ENCODE data around the gene PDE4B. TPM values are rescaled to one million over a fixed set of nuclear protein-coding genes. Genes with fewer than 3 reads are reported as not detected.

Gene PDE4B
- polyA plus RNA-seq, 1 donor (not counting 4 experiments of a cell fraction or from before 2014, with no cell fraction given): 0.29 TPM

DNA sequence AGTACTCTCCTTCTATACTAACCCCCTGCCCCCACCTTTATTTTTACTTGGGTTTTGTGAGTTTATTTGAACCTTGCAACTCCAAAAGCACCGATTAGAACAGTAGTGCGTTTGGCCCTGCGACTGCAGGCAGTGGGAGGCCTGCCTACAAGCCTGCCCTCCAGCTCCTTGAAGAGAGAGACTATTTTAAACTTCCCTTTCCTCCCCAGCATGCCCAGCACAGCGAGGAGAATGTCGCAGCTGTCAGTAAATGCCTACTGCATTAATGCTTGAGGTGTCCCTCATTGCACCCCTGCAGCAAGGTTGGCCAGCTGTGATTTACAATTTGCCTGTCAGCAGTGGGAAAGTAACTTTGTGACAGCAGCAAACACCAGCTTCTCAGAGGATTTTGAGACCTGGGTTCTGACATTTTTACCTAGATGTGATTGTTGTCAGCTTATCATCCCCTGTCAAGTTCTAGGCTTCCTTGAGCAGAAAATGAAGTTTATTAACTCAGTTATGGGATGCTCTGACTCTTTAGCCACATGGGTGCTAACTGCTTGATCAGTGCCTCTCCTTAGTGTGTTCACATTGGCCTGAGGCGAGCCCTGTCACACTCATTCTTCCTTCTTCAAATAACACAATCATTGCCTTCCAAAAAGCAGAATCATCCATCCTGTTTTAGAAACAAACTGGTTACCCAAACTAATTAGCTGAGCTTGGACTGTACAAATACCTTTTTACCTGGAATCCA is 170.6 kb downstream of the PDE4B start:
- Histone ChIP-seq H2AFZ (ENCODE audit: control insufficient read depth, low read length) (no peak overlapping the region), H3K79me2 (ENCODE audit: control insufficient read depth, insufficient read depth, low read length) (no peaks in the 10 kb centered on the region), H3K27me3 (ENCODE audit: control insufficient read depth, extremely low read depth, insufficient read depth, low read length) (no peaks in the 10 kb centered on the region), H3K9me1 (ENCODE audit: control insufficient read depth, extremely low read depth, insufficient read depth, low read length) (no peaks in the 10 kb centered on the region), H3K27ac (ENCODE audit: control insufficient read depth, insufficient read depth, low read length) (no peak overlapping the region), H3K9me3 (ENCODE audit: control insufficient read depth, low read depth, low read length) (no peaks in the 10 kb centered on the region), H3K36me3 (ENCODE audit: control insufficient read depth in 2 of 2, extremely low read depth in 1 of 2, insufficient read depth in 2 of 2, low read length in 2 of 2) (no peaks in the 10 kb centered on the region), H4K20me1 (ENCODE audit: control insufficient read depth, extremely low read depth, insufficient read depth, low read length) (no peaks in the 10 kb centered on the region), H3K4me3 (ENCODE audit: control insufficient read depth in 2 of 3, extremely low read depth in 1 of 3, insufficient read depth in 2 of 3, low read depth in 1 of 3, low read length in 3 of 3) (no peak overlapping the region), H3K4me1 (ENCODE audit: control insufficient read depth, extremely low read depth, insufficient read depth, low read length) (no peaks in the 10 kb centered on the region), H3K4me2 (ENCODE audit: control insufficient read depth, extremely low read depth, insufficient read depth, low read depth, low read length) (no peak overlapping the region), H3K9ac (ENCODE audit: control insufficient read depth, extremely low read depth, insufficient read depth, low read length) (no peak overlapping the region)
- dilution Hi-C loops (cut with MboI; ENCODE audit: extremely low pct_ligation_motif_present, low sequenced_read_pairs): no loop called here
- FAIRE-seq: peak; percentile 46
- DNase-seq (ENCODE audit: low read depth, low spot score): no peak
- TF ChIP-seq, protein P1, sequence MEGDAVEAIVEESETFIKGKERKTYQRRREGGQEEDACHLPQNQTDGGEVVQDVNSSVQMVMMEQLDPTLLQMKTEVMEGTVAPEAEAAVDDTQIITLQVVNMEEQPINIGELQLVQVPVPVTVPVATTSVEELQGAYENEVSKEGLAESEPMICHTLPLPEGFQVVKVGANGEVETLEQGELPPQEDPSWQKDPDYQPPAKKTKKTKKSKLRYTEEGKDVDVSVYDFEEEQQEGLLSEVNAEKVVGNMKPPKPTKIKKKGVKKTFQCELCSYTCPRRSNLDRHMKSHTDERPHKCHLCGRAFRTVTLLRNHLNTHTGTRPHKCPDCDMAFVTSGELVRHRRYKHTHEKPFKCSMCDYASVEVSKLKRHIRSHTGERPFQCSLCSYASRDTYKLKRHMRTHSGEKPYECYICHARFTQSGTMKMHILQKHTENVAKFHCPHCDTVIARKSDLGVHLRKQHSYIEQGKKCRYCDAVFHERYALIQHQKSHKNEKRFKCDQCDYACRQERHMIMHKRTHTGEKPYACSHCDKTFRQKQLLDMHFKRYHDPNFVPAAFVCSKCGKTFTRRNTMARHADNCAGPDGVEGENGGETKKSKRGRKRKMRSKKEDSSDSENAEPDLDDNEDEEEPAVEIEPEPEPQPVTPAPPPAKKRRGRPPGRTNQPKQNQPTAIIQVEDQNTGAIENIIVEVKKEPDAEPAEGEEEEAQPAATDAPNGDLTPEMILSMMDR (optimal IDR thresholded peaks at IDR 0.05 in 1 of 3, IDR thresholded peaks at IDR 0.05 in 1 of 3, conservative IDR thresholded peaks at IDR 0.05 in 1 of 3; ENCODE audit: extremely low read depth in 1 of 3, insufficient read depth in 2 of 3, low read length in 3 of 3): no peak
- no peak for TF ChIP-seq EZH2 (IDR thresholded peaks at IDR 0.05; ENCODE audit: low read length)

DNA sequence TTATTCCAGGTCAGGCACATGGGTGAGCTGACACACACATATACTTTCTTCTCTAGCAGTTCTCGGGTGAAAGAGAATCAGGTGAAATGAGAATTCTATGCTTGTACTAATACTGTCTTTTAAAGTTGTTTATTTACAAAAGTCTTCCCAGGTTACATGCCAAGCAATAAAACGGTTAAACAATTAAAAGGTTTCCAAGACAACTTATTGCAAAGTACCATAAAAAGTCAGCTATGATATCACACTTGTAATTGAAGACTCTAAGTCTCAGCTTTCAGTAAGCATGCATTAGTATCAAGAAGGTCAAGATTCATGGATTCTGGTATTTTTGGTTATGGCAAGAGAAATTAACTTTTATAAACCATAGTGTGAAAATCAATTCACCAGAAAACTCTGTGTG is 171.4 kb downstream of the PDE4B start:
- FAIRE-seq (no peak), DNase-seq (ENCODE audit: low read depth, low spot score) (no peak)
- H3K4me1 ChIP-seq (ENCODE audit: control insufficient read depth, extremely low read depth, insufficient read depth, low read length): no peaks in the 10 kb centered on the region
- TF ChIP-seq EZH2 (IDR thresholded peaks at IDR 0.05; ENCODE audit: low read length): no peak
- TF ChIP-seq, protein P1 (optimal IDR thresholded peaks at IDR 0.05 in 1 of 3, IDR thresholded peaks at IDR 0.05 in 1 of 3, conservative IDR thresholded peaks at IDR 0.05 in 1 of 3; ENCODE audit: extremely low read depth in 1 of 3, insufficient read depth in 2 of 3, low read length in 3 of 3): no peak
- no peaks in the 10 kb centered on the region for H3K9me1 ChIP-seq (ENCODE audit: control insufficient read depth, extremely low read depth, insufficient read depth, low read length)
- H3K4me3 ChIP-seq (ENCODE audit: control insufficient read depth in 2 of 3, extremely low read depth in 1 of 3, insufficient read depth in 2 of 3, low read depth in 1 of 3, low read length in 3 of 3): no peak overlapping the region
- H3K79me2 ChIP-seq (ENCODE audit: control insufficient read depth, insufficient read depth, low read length): no peaks in the 10 kb centered on the region
- H3K27ac ChIP-seq (ENCODE audit: control insufficient read depth, insufficient read depth, low read length): no peak overlapping the region
- no peak overlapping the region for H3K4me2 ChIP-seq (ENCODE audit: control insufficient read depth, extremely low read depth, insufficient read depth, low read depth, low read length)
- no peak overlapping the region for H3K9ac ChIP-seq (ENCODE audit: control insufficient read depth, extremely low read depth, insufficient read depth, low read length)
- H3K9me3 ChIP-seq (ENCODE audit: control insufficient read depth, low read depth, low read length): no peaks in the 10 kb centered on the region
- no peak overlapping the region for H2AFZ ChIP-seq (ENCODE audit: control insufficient read depth, low read length)
- H3K36me3 ChIP-seq (ENCODE audit: control insufficient read depth in 2 of 2, extremely low read depth in 1 of 2, insufficient read depth in 2 of 2, low read length in 2 of 2): no peaks in the 10 kb centered on the region
- dilution Hi-C loops (cut with MboI; ENCODE audit: extremely low pct_ligation_motif_present, low sequenced_read_pairs): no loop called here
- H4K20me1 ChIP-seq (ENCODE audit: control insufficient read depth, extremely low read depth, insufficient read depth, low read length): no peaks in the 10 kb centered on the region
- H3K27me3 ChIP-seq (ENCODE audit: control insufficient read depth, extremely low read depth, insufficient read depth, low read length): no peaks in the 10 kb centered on the region

Measured in keratinocyte (primary cell).